Psoas muscle (tissue), 8 donors: ENCODE results near the gene MYPN. TPM values are rescaled to one million over a fixed set of nuclear protein-coding genes. Genes with fewer than 3 reads are reported as not detected.
A peak's percentile ranks its signal among the peaks of the same experiment; 100 is the strongest.

Experiments used
- ATAC-seq, 4 donors: fragments of 200-7000 bp; cut with Tn5 transposase; one replicate each; pipeline ENCODE4 v1.9.1; 2020; ENCODE audit warnings: moderate library complexity in 3 of 4, mild to moderate bottlenecking in 2 of 4
- DNase-seq, 2 donors: peaks; one replicate each; pipeline ENCODE4 v3.0.0-alpha.2; 2020
- H3K27ac ChIP-seq: fragments of 200-600 bp; one replicate; pipeline ENCODE4 v1.8.0; 2022
- H3K27me3 ChIP-seq, 3 donors: fragments of 200-600 bp in 1 of 3; one replicate each; pipeline versions ENCODE4 v1.6.1 to v1.8.0; 2013 to 2022; ENCODE audit warnings: low read length in 2 of 3, mild to moderate bottlenecking in 2 of 3, moderate library complexity in 1 of 3; ENCODE audit not compliant: insufficient read depth in 3 of 3
- H3K36me3 ChIP-seq, 2 donors: fragments of 200-600 bp in 1 of 2; one replicate each; pipeline versions ENCODE4 v1.6.1 to v1.8.0; 2013 to 2022; ENCODE audit warnings: low read depth in 1 of 2, mild to moderate bottlenecking in 1 of 2, moderate library complexity in 1 of 2; ENCODE audit not compliant: insufficient read depth in 1 of 2
- H3K4me1 ChIP-seq: fragments of 200-600 bp; one replicate; pipeline ENCODE4 v1.8.0; 2022
- H3K4me3 ChIP-seq: fragments of 200-600 bp; one replicate; pipeline ENCODE4 v1.8.0; 2022; ENCODE audit warnings: mild to moderate bottlenecking
- H3K9me3 ChIP-seq: fragments of 200-600 bp; one replicate; pipeline ENCODE4 v1.8.0; 2022
- WGBS, 3 donors: extraction: QIAGEN DNeasy Blood & Tissue Kit; methylation state at CpG; one replicate each; pipeline versions ENCODE4 v1.1.6 to v1.1.7; 2013; 5-methylcytosine and 5-hydroxymethylcytosine counted together
- intact Hi-C, 2 donors: fragments of 100-400 bp; cut with DNase I; formaldehyde crosslinking; loops; one replicate each; pipeline versions ENCODE4 v1.11.0 to v1.14.2; 2022
- polyA plus RNA-seq, 3 donors: library from polyadenylated mRNA; stranded (reverse); fragments of 200-250 nt; gene quantifications; one replicate each; pipeline ENCODE4 v1.2.3, GENCODE V29; 2013
- total RNA-seq, 4 donors: library from RNA; stranded (reverse); fragmentation: NEBNext Ultra II Directional in 2 of 4; extraction: Animal tissue kit (Norgen Biotek cat#: 25700) in 2 of 4; gene quantifications; one replicate each; pipeline versions ENCODE4 v1.2.1 to v1.2.4, GENCODE V29; 2021 to 2023
- TF ChIP-seq, protein P1 (sequence below): fragments of 200-600 bp; IDR thresholded peaks from one replicate; pipeline ENCODE4 v1.8.0; 2022; ENCODE audit warnings: antibody characterized with exemption
- donor health status: healthy with polysubstance abuse.
- donor health status: DM: no; HTN: no; CAD: no; lungs with moderate emphysema.
- donor health status: Bipolar disorder and iron deficiency.
- donor health status: healthy.
- donor health status: DM: yes; HTN: yes; CAD: no.
- donor health status: DM: no; HTN: no; CAD: no.
- donor health status: DM: no; HTN: no; CAD: no.
- donor health status: DM: yes; HTN: yes; CAD: no.

The MYPN gene
- total and polyA plus RNA-seq, 7 donors, result 24.3 to 376 (median 216) TPM

DNA sequence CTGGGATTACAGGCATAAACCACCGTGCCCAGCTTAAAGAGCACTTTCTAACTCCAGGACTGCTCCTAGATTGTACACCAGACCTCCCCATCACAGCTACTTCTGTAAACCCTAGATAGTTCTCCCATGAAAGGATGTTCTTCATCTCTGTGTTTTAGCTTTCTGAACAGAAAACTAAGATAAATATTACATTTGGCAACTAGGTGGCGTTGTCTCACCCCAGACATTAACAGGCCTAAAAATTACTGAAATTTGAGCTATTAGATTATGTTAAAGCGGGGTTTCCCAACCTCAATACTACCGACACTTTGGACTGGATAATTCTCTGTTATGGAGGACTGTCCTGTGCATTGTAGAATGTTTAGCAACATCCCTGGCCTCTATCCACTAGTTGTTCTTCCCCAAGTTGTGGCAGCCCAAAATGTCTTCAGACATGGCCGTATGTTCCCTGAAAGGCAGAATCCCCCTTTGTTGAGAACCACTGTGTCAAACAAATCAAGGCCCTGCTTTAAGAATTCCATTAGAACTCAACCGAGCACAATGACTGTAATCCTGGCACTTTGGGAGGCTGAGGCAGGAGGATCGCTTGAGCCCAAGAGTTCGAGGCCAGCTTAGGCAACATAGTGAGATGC is 103.5 kb downstream of the MYPN start:
- Histone ChIP-seq H3K9me3 (no peaks in the 10 kb centered on the region), H3K4me3 (no peak overlapping the region), H3K27ac (no peak overlapping the region), H3K36me3 (peaks cover 4 to 96% of the 10 kb centered on the region in 2 donors), H3K27me3 (no peaks in the 10 kb centered on the region), H3K4me1 (peaks cover 8% of the 10 kb centered on the region)
- DNase-seq (no peak), ATAC-seq (no peak)
- WGBS, 3 donors, result 66 to 67% (median 67%) methylated on average over 8 of the region's 8 CpGs
- TF ChIP-seq, protein P1, sequence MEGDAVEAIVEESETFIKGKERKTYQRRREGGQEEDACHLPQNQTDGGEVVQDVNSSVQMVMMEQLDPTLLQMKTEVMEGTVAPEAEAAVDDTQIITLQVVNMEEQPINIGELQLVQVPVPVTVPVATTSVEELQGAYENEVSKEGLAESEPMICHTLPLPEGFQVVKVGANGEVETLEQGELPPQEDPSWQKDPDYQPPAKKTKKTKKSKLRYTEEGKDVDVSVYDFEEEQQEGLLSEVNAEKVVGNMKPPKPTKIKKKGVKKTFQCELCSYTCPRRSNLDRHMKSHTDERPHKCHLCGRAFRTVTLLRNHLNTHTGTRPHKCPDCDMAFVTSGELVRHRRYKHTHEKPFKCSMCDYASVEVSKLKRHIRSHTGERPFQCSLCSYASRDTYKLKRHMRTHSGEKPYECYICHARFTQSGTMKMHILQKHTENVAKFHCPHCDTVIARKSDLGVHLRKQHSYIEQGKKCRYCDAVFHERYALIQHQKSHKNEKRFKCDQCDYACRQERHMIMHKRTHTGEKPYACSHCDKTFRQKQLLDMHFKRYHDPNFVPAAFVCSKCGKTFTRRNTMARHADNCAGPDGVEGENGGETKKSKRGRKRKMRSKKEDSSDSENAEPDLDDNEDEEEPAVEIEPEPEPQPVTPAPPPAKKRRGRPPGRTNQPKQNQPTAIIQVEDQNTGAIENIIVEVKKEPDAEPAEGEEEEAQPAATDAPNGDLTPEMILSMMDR, result peak; percentile 45
- intact Hi-C loops, result loop anchor here in 1 of 2 donors (5.0 kb wide), 1 partner anchor 89 kb away; no protein-coding TSS in a partner anchor

DNA sequence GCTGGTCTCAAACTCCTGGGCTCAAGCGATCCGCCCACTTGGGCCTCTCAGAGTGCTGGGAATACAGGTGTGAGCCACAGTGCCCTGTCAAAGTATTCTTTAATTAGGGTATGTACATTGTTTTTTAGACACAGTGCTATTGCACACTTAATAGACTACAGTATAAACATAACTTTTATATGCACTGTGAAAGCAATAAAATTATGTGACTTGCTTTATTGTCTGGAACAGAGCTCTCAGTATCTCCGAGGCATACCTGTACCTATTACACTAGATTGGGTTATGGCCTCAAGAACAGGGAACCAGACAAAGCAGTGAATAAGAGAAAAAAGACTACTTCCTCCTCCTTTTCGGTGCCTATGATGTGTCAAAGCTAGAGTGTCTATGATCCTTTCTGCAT is 109.5 kb downstream of the MYPN start:
- H3K9me3 ChIP-seq, result no peaks in the 10 kb centered on the region
- ATAC-seq (no peak), DNase-seq (no peak)
- peaks cover 0 to 60% of the 10 kb centered on the region in 2 donors for H3K36me3 ChIP-seq
- no peaks in the 10 kb centered on the region for H3K27me3 ChIP-seq
- TF ChIP-seq, protein P1, result no peak
- no peaks in the 10 kb centered on the region for H3K4me1 ChIP-seq
- no peak overlapping the region for H3K4me3 ChIP-seq
- no peak overlapping the region for H3K27ac ChIP-seq
- intact Hi-C loops, result no loop called here
- 83 to 88% (median 87%) methylated on average over 4 of the region's 4 CpGs for WGBS, 3 donors

DNA sequence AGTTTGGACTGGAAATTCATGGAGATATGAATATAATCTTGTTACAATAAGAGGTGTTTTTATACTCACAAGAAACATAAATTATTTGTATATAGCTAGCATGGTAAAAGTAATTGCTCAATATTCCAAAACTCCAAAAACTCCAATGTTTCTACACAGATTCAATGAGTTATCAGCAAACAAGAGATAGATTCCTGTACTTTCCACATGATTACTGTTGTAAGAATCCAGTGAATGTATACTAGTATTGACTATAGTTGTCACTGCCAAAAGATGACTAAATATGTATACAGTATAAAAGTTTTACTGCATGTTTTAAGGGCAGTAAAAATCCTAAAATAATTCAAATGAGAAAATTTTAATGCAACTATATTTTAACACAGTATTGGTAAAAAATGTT is 111.9 kb downstream of the MYPN start:
- intact Hi-C loops, result loop anchor here in 1 of 2 donors (5.0 kb wide), 1 partner anchor 101 kb away; no protein-coding TSS in a partner anchor
- Histone ChIP-seq H3K27me3 (no peaks in the 10 kb centered on the region), H3K4me3 (no peak overlapping the region), H3K36me3 (peaks cover 0 to 36% of the 10 kb centered on the region in 2 donors), H3K4me1 (no peaks in the 10 kb centered on the region), H3K9me3 (no peaks in the 10 kb centered on the region), H3K27ac (no peak overlapping the region)
- DNase-seq, result no peak
- TF ChIP-seq, protein P1, result no peak
- no peak for ATAC-seq

DNA sequence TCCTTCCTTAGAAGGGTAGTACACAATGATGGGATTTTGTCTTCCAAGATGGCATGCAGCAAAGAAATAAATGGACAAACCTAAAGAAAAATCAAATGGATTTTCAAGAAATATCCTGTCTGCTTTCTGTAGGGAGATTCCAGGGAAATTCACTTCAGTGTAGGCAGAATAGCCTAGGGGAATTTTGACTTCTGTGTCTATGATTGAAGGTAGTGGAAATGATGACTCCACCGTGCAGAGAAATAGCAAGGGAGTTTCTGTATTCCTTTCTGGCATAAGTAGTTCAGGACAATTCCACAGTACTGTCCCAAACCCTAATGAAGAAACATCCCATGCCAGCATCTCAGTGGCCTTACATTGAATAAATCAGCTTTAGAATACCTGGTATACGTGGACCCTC is 113.1 kb downstream of the MYPN start:
- ATAC-seq, result no peak
- Histone ChIP-seq H3K27ac (no peak overlapping the region), H3K9me3 (no peaks in the 10 kb centered on the region), H3K4me1 (no peaks in the 10 kb centered on the region), H3K36me3 (peaks cover 0 to 27% of the 10 kb centered on the region in 2 donors), H3K27me3 (no peaks in the 10 kb centered on the region), H3K4me3 (no peak overlapping the region)
- intact Hi-C loops, result loop anchor here in 1 of 2 donors (5.0 kb wide), 1 partner anchor 100 kb away; no protein-coding TSS in a partner anchor
- whole genome bisulfite sequencing, 3 donors, result 63 to 78% (median 67%) methylated on average over 2 of the region's 2 CpGs
- DNase-seq, result no peak
- TF ChIP-seq, protein P1, result no peak
